Measurements from ENCODE around the gene KCNH2.
A peak's percentile ranks its signal among the peaks of the same experiment; 100 is the strongest.

Gene KCNH2

GRCh38 chr7:150900675-150901074, 77.4 kb downstream of the KCNH2 start (continued):
- TF ChIP-seq ZNF274 (IDR thresholded peaks at IDR 0.05; ENCODE audit: low read length) (no peak), ZNF274 (tag by site-specific recombination; IDR thresholded peaks at IDR 0.05; ENCODE audit: borderline replicate concordance) (no peak), ZNF10 (tag by site-specific recombination; IDR thresholded peaks at IDR 0.05) (no peak), ZNF302 (tag by site-specific recombination; IDR thresholded peaks at IDR 0.05; ENCODE audit: low read depth) (no peak), ZNF623 (tag by site-specific recombination; IDR thresholded peaks at IDR 0.05) (no peak), ZBTB10 (tag by site-specific recombination; IDR thresholded peaks at IDR 0.05) (no peak)

- CTCF ChIA-PET, result interaction anchor here (0.6 to 3.0 kb wide), 43 partner anchors 8 to 575 kb away, joined by 3 to 41 read pairs (median 4); partner anchors contain the start of genes ACTR3C and NOS3
- POLR2A ChIA-PET, result interaction anchor here (0.8 kb wide), 1 partner anchor 82 kb away, joined by 3 read pairs; no protein-coding TSS in a partner anchor
- Histone ChIP-seq H3K4me3 (ENCODE audit: low read depth, low read length) (no peak overlapping the region), H3K9me3 (ENCODE audit: control insufficient read depth, insufficient read depth, low read depth, low read length) (no peaks in the 10 kb centered on the region), H3K27ac (ENCODE audit: extremely low read depth, low read depth, low read length) (no peak overlapping the region), H3K36me3 (ENCODE audit: control insufficient read depth in 2 of 2, insufficient read depth in 1 of 2, low read length in 2 of 2) (no peaks in the 10 kb centered on the region), H3K4me1 (ENCODE audit: control insufficient read depth, insufficient read depth, low read length) (no peaks in the 10 kb centered on the region)
- no peak for TF ChIP-seq ZNF174 (tag by site-specific recombination; IDR thresholded peaks at IDR 0.05)
- no peak for TF ChIP-seq MEIS1 (CRISPR knock-in tag; IDR thresholded peaks at IDR 0.05; ENCODE audit: borderline replicate concordance)
- TF ChIP-seq KLF1 (tag by site-specific recombination; IDR thresholded peaks at IDR 0.05), result no peak
- no peak for TF ChIP-seq GLIS2 (tag by site-specific recombination; IDR thresholded peaks at IDR 0.05)
- no peak for TF ChIP-seq ZSCAN16 (tag by site-specific recombination; IDR thresholded peaks at IDR 0.05)
- peak; percentile 76 for TF ChIP-seq ZNF654 (tag by site-specific recombination; IDR thresholded peaks at IDR 0.05; ENCODE audit: low read depth)
- TF ChIP-seq ZNF324 (tag by site-specific recombination; IDR thresholded peaks at IDR 0.05), result no peak
- TF ChIP-seq ZNF155 (tag by site-specific recombination; IDR thresholded peaks at IDR 0.05), result no peak
- TF ChIP-seq ZNF449 (tag by site-specific recombination; IDR thresholded peaks at IDR 0.05), result no peak
- peak; percentile 72; the same call in 1 of the 2 replicates for TF ChIP-seq ZSCAN30 (tag by site-specific recombination; IDR thresholded peaks at IDR 0.05)
- no peak for TF ChIP-seq ZNF24 (tag by site-specific recombination; IDR thresholded peaks at IDR 0.05)
- TF ChIP-seq IKZF3 (tag by site-specific recombination; IDR thresholded peaks at IDR 0.05), result peak; percentile 37; the same call in 1 of the 2 replicates
- TF ChIP-seq ZFP41 (tag by site-specific recombination; IDR thresholded peaks at IDR 0.05; ENCODE audit: borderline replicate concordance), result no peak
- no peak for TF ChIP-seq ZNF658 (tag by site-specific recombination; IDR thresholded peaks at IDR 0.05)
- no peak for TF ChIP-seq ZNF629 (tag by site-specific recombination; IDR thresholded peaks at IDR 0.05)
- TF ChIP-seq MYNN (tag by site-specific recombination; IDR thresholded peaks at IDR 0.05; ENCODE audit: borderline replicate concordance), result no peak
- no peak for TF ChIP-seq ZNF639 (tag by site-specific recombination; IDR thresholded peaks at IDR 0.05)
- TF ChIP-seq ZNF624 (tag by site-specific recombination; IDR thresholded peaks at IDR 0.05), result no peak
- TF ChIP-seq ZNF133 (tag by site-specific recombination; IDR thresholded peaks at IDR 0.05), result no peak
- no peak for TF ChIP-seq YY1 (tag by site-specific recombination; IDR thresholded peaks at IDR 0.05)
- no peak for TF ChIP-seq ZBTB11 (tag by site-specific recombination; conservative IDR thresholded peaks at IDR 0.05; ENCODE audit: low read depth)
- TF ChIP-seq TRIM28 (IDR thresholded peaks at IDR 0.05; ENCODE audit: borderline replicate concordance, low read length), result no peak
Observed at GRCh38 chr7:150898475-150899011, 79.6 kb downstream of the KCNH2 start.

Measured in HEK293 (cell line).